Measurements from ENCODE around the gene CDK14.

DNA sequence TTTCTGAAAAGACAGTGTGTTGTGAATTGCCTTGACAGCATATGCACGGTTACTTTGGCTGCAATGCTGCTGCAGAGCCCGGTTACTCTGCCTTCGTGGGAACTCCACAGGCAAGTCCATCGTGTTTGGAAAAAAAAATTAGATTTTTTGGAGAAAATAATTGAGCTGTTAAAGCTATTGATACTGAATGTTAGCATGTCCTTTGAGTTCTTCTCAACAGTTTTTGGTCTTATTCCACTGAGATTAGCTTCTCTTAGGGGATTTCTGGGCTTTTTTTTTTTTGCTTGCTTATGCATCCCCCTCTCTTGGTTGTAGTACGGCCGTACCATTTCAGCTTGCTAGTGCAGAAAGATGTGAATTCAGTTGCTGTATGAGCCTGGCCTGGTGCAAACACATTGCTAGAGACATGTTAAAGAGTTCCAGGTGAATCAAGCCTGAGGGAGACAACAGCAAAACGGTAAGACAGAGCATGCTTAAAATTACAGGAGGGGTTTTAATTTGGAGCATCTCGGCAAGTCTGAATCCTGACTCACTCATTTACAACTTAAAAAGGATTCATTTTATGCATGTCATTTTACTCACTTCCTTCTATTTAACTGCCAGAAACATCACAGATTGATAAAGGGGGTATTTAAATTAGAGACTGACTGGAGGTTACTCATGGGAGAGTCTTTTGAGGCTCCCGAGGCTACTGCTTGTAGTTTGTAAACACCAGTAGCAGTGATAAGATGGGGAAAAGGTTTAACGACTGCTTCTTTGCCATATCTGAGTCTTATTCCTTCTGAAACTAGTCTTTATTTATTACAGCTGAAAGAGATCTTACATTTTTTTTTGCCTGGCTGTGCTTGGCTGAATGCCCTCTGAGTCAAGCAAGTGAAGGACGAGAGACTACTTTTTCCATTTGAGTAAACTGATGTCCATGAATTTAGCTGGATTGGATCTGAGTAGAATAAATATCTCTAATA is 113.7 kb downstream of the CDK14 start:
- TF ChIP-seq, protein P1, sequence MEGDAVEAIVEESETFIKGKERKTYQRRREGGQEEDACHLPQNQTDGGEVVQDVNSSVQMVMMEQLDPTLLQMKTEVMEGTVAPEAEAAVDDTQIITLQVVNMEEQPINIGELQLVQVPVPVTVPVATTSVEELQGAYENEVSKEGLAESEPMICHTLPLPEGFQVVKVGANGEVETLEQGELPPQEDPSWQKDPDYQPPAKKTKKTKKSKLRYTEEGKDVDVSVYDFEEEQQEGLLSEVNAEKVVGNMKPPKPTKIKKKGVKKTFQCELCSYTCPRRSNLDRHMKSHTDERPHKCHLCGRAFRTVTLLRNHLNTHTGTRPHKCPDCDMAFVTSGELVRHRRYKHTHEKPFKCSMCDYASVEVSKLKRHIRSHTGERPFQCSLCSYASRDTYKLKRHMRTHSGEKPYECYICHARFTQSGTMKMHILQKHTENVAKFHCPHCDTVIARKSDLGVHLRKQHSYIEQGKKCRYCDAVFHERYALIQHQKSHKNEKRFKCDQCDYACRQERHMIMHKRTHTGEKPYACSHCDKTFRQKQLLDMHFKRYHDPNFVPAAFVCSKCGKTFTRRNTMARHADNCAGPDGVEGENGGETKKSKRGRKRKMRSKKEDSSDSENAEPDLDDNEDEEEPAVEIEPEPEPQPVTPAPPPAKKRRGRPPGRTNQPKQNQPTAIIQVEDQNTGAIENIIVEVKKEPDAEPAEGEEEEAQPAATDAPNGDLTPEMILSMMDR (IDR thresholded peaks at IDR 0.05; ENCODE audit: poor library complexity, severe bottlenecking) = no peak
- TF ChIP-seq EZH2 (IDR thresholded peaks at IDR 0.05; ENCODE audit: borderline replicate concordance, insufficient read depth, low read length, poor library complexity, severe bottlenecking) = no peak
- no peak for TF ChIP-seq POLR2AphosphoS5 (IDR thresholded peaks at IDR 0.05)
- TF ChIP-seq, protein P2, sequence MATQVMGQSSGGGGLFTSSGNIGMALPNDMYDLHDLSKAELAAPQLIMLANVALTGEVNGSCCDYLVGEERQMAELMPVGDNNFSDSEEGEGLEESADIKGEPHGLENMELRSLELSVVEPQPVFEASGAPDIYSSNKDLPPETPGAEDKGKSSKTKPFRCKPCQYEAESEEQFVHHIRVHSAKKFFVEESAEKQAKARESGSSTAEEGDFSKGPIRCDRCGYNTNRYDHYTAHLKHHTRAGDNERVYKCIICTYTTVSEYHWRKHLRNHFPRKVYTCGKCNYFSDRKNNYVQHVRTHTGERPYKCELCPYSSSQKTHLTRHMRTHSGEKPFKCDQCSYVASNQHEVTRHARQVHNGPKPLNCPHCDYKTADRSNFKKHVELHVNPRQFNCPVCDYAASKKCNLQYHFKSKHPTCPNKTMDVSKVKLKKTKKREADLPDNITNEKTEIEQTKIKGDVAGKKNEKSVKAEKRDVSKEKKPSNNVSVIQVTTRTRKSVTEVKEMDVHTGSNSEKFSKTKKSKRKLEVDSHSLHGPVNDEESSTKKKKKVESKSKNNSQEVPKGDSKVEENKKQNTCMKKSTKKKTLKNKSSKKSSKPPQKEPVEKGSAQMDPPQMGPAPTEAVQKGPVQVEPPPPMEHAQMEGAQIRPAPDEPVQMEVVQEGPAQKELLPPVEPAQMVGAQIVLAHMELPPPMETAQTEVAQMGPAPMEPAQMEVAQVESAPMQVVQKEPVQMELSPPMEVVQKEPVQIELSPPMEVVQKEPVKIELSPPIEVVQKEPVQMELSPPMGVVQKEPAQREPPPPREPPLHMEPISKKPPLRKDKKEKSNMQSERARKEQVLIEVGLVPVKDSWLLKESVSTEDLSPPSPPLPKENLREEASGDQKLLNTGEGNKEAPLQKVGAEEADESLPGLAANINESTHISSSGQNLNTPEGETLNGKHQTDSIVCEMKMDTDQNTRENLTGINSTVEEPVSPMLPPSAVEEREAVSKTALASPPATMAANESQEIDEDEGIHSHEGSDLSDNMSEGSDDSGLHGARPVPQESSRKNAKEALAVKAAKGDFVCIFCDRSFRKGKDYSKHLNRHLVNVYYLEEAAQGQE (IDR thresholded peaks at IDR 0.05; ENCODE audit: borderline replicate concordance) = no peak
